HuH-7.5 (cell line): ENCODE measurements around the gene RPL18.
A peak's percentile ranks its signal among the peaks of the same experiment; 100 is the strongest.
"Not testable (repeated sequence)": the region's sequence is repeated elsewhere in the genome, so short reads cannot be mapped to it uniquely, and the experiment has no call there.

ENCODE experiments used
- DNase-seq: peaks from one replicate; pipeline ENCODE4 v3.0.0; 2011; ENCODE audit warnings: low spot score

Gene RPL18

GRCh38 chr19:48588670-48589401 is 30.1 kb downstream of the RPL18 start:
- peak; percentile 90 for DNase-seq

GRCh38 chr19:48587387-48587786 is 31.6 kb downstream of the RPL18 start:
- DNase-seq: no peak

GRCh38 chr19:48582168-48582567 is 36.8 kb downstream of the RPL18 start:
- DNase-seq: no peak

GRCh38 chr19:48578891-48579290 is 40.1 kb downstream of the RPL18 start:
- no peak for DNase-seq

GRCh38 chr19:48577908-48578307 is 41.1 kb downstream of the RPL18 start:
- DNase-seq: not testable (repeated sequence)

- DNase-seq: no peak
These were observed 42.9 kb downstream of the RPL18 start for GRCh38 chr19:48575931-48576622.

- no peak for DNase-seq
These were observed 45.8 kb downstream of the RPL18 start for GRCh38 chr19:48573163-48573505.

- no peak for DNase-seq
These were observed 47.4 kb downstream of the RPL18 start for GRCh38 chr19:48571378-48572162.

GRCh38 chr19:48569814-48570213 is 49.2 kb downstream of the RPL18 start:
- DNase-seq: no peak

- no peak for DNase-seq
These were observed 50.6 kb downstream of the RPL18 start for GRCh38 chr19:48568345-48568886.
